Nephron (organoid): ENCODE data around the gene TTC21B.

Experiments used
- H3K27ac Mint-ChIP-seq, 3 experiments: 2 replicates each; pipeline ENCODE4 v1.8.0; 2020; ENCODE audit warnings: mixed read lengths in 3 of 3, mild to moderate bottlenecking in 2 of 3, moderate library complexity in 1 of 3
- H3K27me3 Mint-ChIP-seq: 2 replicates; pipeline ENCODE4 v1.8.0; 2021; ENCODE audit warnings: low read depth, mild to moderate bottlenecking, moderate library complexity, mixed read lengths
- H3K36me3 Mint-ChIP-seq: 2 replicates; pipeline ENCODE4 v1.8.0; 2020; ENCODE audit warnings: low read depth, mixed read lengths
- H3K4me1 Mint-ChIP-seq: 2 replicates; pipeline ENCODE4 v1.8.0; 2020; ENCODE audit warnings: mixed read lengths
- H3K4me3 Mint-ChIP-seq, 3 experiments: 2 replicates each; pipeline ENCODE4 v1.8.0; 2020; ENCODE audit warnings: mild to moderate bottlenecking in 3 of 3, mixed read lengths in 3 of 3, moderate library complexity in 2 of 3
- H3K9me3 Mint-ChIP-seq: 2 replicates; pipeline ENCODE4 v1.8.0; 2020; ENCODE audit warnings: mixed read lengths
- CTCF ChIP-seq, 3 experiments: fragments of 200-600 bp; sonication (generic); IDR thresholded peaks; one replicate each; pipeline ENCODE4 v1.5.0; 2021; ENCODE audit warnings: antibody characterized with exemption in 3 of 3; ENCODE audit not compliant: unreplicated experiment in 3 of 3

Gene TTC21B

DNA sequence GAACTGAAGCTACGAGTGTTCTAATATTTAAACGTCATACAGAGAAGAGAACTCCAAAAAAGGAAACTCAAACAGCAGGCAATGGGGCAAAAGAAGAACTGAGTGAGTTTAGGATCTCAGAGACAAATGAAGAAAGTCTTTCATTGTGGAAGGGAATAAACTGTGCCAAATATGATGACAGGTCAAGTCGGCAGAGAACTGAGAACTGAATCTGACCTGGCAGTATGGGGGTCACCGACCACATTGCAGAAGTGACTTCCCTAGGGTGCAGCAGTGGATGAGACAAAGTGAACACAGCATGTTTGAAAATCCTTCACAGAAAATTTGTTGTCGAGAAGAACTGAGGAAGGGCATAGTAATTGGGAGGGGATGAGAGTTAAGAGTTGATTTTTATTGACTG lies 55.9 kb downstream of the TTC21B start:
- H3K9me3 Mint-ChIP-seq = no peaks in the 10 kb centered on the region
- H3K27me3 Mint-ChIP-seq = no peaks in the 10 kb centered on the region
- TF ChIP-seq CTCF (IDR thresholded peaks at IDR 0.05; ENCODE audit: unreplicated experiment in 3 of 3) = no peak
- H3K4me1 Mint-ChIP-seq = peaks cover 6% of the 10 kb centered on the region
- no peak overlapping the region for H3K4me3 Mint-ChIP-seq
- H3K27ac Mint-ChIP-seq = no peak overlapping the region
- peaks cover 64% of the 10 kb centered on the region for H3K36me3 Mint-ChIP-seq

DNA sequence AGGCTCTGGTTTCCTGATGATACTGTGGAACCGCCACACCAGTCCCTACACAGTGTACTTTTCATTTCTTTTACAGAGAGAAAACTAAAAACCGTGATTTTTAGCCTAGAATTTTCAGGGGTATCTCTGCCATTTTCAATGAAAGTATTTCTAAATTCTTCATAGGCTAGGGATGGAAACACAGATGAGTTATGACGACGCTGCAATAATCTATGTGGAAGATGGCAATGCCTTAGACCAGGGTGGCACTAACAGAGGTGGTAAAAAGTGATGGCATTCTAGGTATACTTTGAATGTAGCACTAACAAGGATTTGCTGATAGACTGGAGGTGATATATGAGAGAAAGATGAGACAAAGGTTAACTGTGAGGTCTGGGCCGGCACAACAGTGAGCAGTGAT lies 56.5 kb downstream of the TTC21B start:
- Mint-ChIP-seq H3K4me3 (no peak overlapping the region), H3K27ac (no peak overlapping the region), H3K9me3 (no peaks in the 10 kb centered on the region), H3K4me1 (peaks cover 4% of the 10 kb centered on the region), H3K36me3 (peaks cover 65% of the 10 kb centered on the region), H3K27me3 (no peaks in the 10 kb centered on the region)
- TF ChIP-seq CTCF (IDR thresholded peaks at IDR 0.05; ENCODE audit: unreplicated experiment in 3 of 3) = no peak

GRCh38 chr2:165895974-165896373 lies 57.6 kb downstream of the TTC21B start:
- peaks cover 60% of the 10 kb centered on the region for H3K36me3 Mint-ChIP-seq
- no peaks in the 10 kb centered on the region for H3K27me3 Mint-ChIP-seq
- no peak for TF ChIP-seq CTCF (IDR thresholded peaks at IDR 0.05; ENCODE audit: unreplicated experiment in 3 of 3)
- no peak overlapping the region for H3K4me3 Mint-ChIP-seq
- H3K9me3 Mint-ChIP-seq = no peaks in the 10 kb centered on the region
- H3K4me1 Mint-ChIP-seq = no peaks in the 10 kb centered on the region
- H3K27ac Mint-ChIP-seq = no peak overlapping the region

- no peak overlapping the region for H3K27ac Mint-ChIP-seq
- TF ChIP-seq CTCF (IDR thresholded peaks at IDR 0.05; ENCODE audit: unreplicated experiment in 3 of 3) = no peak
- no peak overlapping the region for H3K4me3 Mint-ChIP-seq
These were observed 60.0 kb downstream of the TTC21B start for GRCh38 chr2:165893556-165893955.

DNA sequence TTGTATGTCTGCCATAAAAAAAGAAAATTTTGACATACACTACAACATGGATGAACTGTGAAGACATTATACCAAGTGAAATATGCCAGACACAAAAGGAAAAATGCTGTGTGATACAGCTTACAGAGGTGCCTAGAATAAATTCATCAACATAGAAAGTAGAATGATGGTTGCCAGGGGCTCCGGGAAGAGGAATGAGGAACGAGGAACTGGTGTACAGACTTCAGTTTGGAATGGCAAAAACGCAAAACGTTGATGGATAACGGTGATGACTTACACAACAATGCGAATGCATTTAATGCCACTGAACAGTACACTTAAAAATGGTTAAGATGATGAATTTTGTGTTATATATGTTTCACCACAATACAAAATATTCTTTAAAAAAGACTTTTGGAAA lies 61.0 kb downstream of the TTC21B start:
- H3K27ac Mint-ChIP-seq = no peak overlapping the region
- no peaks in the 10 kb centered on the region for H3K27me3 Mint-ChIP-seq
- H3K36me3 Mint-ChIP-seq = peaks cover 56% of the 10 kb centered on the region
- TF ChIP-seq CTCF (IDR thresholded peaks at IDR 0.05; ENCODE audit: unreplicated experiment in 3 of 3) = no peak
- H3K4me1 Mint-ChIP-seq = peaks cover 15% of the 10 kb centered on the region
- H3K4me3 Mint-ChIP-seq = no peak overlapping the region
- no peaks in the 10 kb centered on the region for H3K9me3 Mint-ChIP-seq

More at GRCh38 chr2:165893556-165893955, 60.0 kb downstream of the TTC21B start:
- Mint-ChIP-seq H3K9me3 (no peaks in the 10 kb centered on the region), H3K36me3 (peaks cover 66% of the 10 kb centered on the region), H3K27me3 (no peaks in the 10 kb centered on the region), H3K4me1 (peaks cover 15% of the 10 kb centered on the region)

- Mint-ChIP-seq H3K4me3 (no peak overlapping the region), H3K9me3 (no peaks in the 10 kb centered on the region), H3K27ac (no peak overlapping the region), H3K4me1 (peaks cover 18% of the 10 kb centered on the region), H3K27me3 (no peaks in the 10 kb centered on the region), H3K36me3 (peaks cover 54% of the 10 kb centered on the region)
- TF ChIP-seq CTCF (IDR thresholded peaks at IDR 0.05; ENCODE audit: unreplicated experiment in 3 of 3) = no peak
These were observed 61.6 kb downstream of the TTC21B start for GRCh38 chr2:165891943-165892342.
